Left forelimb (tissue), 1 donor: ENCODE measurements around the gene NUTM2D.
"Not testable (repeated sequence)": the region's sequence is repeated elsewhere in the genome, so short reads cannot be mapped to it uniquely, and the experiment has no call there.

Source experiments
- DNase-seq: peaks from one replicate; pipeline ENCODE4 v3.0.0-alpha.2; 2018; ENCODE audit warnings: low spot score

The NUTM2D gene

DNA sequence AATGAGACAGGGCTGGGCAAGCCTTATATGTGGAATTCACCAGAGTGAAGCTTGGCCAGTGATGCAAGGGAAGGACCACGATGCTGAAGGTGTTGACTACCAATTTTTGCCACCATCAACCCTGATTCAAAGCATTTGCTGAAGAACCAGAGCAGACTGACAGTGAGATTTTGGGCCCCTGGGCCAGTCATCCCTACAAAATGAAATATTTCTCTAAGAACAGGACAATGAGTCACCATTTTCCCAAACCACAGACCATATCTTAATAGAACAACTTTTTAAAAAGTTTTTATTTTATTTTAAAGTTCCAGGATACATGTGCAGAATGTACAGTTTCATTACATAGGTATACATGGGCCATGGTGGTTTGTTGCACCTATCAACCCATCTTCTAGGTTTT, 16.5 kb downstream of the NUTM2D start:
- DNase-seq = not testable (repeated sequence)

DNA sequence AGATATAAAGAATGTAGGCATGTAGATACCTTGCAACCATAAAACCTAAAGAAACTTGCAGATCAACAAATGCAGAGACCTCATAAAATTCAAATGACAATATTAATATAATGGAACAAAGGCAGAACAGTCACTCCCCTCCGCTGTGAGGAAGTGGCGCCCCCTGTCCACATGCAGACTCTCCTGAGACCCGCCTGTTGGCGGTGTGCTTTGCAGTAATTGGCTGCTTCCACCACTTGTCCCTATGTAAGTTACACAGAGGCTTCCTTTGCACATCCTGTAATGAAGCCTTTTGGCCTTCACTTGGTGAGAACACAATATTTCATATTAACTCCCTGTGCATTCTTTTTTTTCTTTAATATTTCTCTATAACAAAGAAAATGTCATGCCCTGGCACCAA, 21.6 kb downstream of the NUTM2D start:
- DNase-seq = not testable (repeated sequence)

DNA sequence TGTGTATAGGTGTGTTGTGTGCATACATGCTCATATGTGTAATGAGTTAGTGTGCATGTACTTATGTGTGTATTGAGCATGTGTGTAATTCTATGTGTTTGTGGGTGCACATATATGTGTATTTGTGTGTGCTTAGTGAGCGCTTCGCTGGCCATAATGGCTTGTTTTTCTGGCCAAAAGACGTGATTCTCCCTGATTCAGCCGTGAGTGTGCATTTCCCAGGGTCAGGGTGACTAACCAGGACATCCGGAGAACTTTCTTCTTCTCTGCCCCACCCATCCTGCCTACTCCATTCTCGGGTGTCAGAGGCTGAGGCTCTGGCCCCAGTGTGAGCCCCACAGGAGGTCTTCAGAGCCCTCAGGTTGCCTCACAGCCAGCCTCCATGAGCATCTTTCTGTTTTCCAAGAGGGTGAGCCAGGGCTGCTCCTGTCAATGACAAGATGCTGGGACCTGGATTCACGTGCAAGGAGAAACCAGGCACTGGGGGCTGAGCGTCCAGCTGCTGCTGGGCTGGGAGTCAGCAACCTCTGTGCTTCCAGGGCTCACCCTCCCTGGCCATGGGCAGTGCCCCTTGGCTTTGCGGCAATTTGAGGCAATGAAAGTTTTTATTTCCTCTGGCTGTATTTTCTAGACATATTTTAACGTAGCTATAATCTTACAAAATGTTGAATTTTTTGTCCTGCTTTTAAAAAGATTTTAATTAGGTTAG, 25.8 kb downstream of the NUTM2D start:
- not testable (repeated sequence) for DNase-seq

DNA sequence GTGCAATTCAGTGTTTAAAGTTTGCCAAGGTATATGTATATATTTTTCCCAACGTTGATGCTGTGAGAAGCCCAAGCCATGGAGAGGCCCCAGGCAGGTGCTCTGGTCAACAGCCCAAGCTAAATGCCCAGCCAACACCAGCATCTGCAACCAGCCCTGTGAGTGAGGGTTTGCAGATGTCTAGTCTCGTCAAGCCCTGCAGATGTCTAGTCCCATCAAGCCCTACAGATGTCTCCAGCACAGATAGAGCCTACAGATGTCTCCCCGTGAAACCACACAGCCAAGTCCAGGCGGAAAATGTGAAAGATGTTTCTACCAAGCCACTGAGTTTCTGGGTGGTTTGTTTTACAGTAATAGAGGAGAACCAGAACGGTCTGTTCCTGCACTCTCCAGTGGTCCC, 26.7 kb downstream of the NUTM2D start:
- DNase-seq = not testable (repeated sequence)

DNA sequence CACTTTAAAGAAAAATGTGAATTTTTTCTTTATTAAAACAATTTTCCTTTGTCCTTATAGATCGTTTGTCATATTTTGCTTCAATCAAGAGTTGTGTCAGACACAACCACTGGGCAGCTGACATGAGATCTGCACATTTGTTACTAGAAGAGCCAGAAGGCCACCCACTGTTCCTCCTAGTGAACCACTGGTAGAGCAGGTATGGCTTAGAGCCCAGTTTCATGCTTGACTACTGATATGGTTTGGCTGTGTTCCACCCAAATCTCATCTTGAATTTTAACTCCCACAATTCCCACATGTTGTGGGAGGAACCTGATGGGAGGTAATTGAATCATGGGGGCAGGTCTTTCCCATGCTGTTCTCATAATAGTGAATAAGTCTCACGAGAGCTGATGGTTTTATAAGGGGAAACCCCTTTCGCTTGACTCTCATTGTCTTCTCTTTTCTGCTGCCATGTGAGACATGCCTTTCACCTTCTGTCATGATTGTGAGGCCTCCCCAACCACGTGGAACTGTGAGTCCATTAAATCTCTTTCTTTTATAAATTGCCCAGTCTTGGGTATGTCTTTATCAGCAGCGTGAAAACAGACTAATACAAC, 28.3 kb downstream of the NUTM2D start:
- not testable (repeated sequence) for DNase-seq

DNA sequence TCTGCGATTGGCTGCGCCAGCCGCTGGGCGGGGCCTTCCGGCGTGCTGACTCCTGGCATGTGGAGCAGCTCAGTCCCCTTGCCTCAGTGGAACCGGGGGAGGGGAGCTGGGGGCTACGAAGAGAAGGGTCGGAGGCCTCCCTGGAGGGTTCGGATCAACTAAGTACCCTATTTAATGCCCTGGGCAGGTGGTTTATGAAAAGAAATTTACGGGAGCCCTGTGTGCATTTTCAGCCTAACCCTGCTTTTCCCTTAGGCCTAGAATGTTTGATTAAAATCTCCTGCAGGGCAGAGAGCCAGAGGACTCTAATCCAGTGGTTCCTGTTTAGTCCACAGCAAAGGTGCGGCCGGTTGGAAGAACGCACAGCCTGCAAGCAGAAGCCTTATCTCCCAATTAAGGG, 33.8 kb downstream of the NUTM2D start:
- DNase-seq = not testable (repeated sequence)

DNA sequence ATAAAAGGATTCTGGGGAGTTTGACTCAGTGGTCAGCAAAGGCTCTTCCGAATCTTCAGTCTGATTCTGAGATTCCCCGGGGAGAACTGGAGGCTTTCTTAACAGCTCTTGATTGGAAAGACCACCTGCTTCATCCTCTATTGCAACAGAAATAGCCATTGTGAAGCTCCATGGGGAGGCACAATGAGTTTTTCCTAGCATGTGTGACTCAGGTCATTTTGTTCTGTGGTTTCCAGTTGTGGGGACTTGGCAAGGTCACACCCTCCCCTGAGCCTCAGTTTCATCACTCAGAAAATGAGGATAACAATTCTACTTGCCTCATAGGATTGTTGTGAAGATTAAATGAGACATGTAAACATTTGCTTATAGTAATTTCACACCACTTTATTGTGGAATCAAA, 38.7 kb downstream of the NUTM2D start:
- not testable (repeated sequence) for DNase-seq

DNA sequence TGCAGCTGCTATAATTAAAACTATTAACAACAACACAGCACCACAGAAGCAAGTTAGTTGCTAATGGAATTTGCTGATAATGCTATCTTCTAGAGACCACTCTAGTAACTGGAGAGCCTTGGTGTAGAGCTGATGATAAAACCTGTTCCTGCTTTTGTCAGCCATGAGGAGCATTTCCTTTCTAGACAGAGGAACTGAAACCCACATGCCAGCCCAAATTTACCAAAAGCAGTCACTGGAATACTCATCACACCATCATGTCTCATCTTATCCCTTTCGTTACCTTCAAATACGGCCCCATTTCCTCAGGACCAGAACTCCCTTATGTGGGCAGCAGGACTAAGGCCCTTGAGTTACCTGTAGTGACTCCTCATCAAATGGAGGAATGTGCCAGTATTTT, 40.9 kb downstream of the NUTM2D start:
- not testable (repeated sequence) for DNase-seq

DNA sequence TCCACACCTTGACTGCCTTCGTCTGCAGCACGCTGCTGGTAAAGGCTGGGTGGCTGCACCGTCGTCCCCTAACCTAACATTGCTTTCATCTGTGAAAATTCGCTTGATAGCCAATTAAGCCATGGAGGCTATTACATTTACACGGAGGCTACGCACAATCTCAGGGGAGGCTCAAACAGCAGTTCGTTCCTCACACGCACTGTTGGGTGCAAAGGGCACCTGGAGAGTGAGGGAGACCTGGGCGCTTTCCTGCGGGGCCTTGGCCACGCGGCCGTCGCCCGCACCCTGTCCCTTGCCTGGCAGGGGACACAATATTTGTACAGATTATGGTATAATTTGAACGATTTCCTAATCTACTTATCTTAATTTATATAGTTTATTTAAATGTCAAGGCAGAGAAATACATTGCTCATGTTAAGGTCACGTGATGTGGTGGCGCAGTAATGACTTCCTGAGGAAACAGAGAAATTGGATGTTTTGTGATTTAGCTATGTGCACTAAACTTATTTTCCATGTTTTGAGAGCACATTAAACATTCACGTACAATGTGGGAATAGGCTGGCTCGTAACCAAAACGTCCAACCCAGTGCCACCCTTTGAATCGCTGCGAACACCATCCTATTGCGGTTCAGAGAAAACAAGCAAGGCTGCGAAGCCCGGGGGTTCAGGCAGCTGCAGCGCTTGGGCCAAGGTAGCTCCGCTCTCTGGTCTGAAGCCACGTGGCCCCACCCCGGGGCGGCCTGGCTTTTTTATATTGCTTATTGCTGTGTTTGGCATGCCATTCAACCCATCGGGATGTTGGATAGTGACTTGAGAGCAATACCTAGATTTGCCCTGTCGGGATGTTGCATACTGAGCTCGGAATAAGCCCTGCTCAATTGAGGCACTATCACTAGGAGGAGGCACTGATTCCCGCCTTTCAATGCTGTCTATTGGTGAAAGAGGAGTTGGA, 50.2 kb downstream of the NUTM2D start:
- DNase-seq = not testable (repeated sequence)

DNA sequence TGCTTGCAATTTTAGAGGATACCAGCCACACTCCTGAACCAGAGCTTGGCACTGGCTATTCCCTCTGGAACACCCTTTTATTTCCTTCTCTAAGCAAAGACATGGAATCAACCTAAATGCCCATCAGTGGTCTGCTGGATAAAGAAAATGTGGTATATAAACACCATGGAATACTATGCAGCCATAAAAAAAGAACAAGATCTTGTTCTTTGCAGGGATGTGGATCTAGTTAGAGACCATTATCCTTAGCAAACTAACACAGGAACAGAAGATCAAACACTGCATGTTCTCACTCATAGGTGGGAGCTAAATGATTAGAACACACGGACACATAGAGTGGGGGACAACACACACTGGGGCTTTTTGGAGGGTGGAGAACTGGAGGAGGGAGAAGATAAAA, 56.4 kb downstream of the NUTM2D start:
- DNase-seq = not testable (repeated sequence)
